HG03103 (cell line): ENCODE results near the gene ANKRD16.
A peak's percentile ranks its signal among the peaks of the same experiment; 100 is the strongest.
"Not testable (repeated sequence)": the region's sequence is repeated elsewhere in the genome, so short reads cannot be mapped to it uniquely, and the experiment has no call there.

Source experiments
- ATAC-seq: cut with Tn5 transposase; IDR thresholded peaks from one replicate; pipeline ENCODE4 v1.9.1; 2021; ENCODE audit warnings: low read depth; ENCODE audit not compliant: unreplicated experiment

Gene ANKRD16

DNA sequence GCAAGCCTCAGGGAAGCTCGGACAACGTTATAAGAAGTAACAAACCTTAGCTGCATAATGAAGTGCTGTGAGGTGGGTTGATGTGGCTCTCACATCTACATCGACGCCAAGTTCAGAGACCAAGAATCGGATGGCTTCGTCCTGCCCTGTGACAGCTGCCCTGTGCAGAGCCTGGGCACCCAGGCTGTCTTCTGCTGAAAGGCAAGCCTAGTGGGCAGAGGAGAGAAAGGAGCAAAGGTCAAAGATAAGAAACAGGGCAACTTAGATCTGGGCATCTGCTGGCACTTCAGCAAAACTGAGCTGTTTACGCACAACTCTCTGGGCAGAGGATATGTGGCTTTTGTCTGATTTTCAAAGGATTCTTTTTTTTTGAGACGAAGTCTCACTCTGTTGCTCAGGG is 6.7 kb downstream of the ANKRD16 start:
- no peak for ATAC-seq

- not testable (repeated sequence) for ATAC-seq
Measured at GRCh38 chr10:5877041-5877440, 12.7 kb downstream of the ANKRD16 start.

- no peak for ATAC-seq
Measured at GRCh38 chr10:5876181-5876768, 13.4 kb downstream of the ANKRD16 start.

- ATAC-seq, result peak; percentile 71
Measured at GRCh38 chr10:5873515-5873995, 16.1 kb downstream of the ANKRD16 start.

DNA sequence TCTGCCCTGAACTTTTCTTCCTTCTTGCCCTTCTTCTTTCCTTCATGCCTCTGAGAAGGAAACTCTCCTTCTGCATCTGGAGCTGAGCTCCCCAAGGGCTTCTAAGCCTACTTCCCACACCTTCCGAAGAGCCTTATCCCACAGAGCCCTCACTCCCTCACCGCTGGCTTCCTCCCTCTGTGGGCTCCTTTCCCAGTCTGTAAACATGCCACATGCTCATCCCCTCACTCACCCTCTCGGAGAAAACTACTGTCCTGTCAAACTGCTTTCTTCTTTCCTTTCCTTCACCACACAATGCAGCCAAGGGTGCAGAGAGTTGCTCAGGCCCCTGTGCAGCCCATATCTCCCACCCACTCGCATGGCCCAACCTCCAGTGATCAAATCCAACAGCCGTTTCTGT is 18.1 kb downstream of the ANKRD16 start:
- no peak for ATAC-seq

DNA sequence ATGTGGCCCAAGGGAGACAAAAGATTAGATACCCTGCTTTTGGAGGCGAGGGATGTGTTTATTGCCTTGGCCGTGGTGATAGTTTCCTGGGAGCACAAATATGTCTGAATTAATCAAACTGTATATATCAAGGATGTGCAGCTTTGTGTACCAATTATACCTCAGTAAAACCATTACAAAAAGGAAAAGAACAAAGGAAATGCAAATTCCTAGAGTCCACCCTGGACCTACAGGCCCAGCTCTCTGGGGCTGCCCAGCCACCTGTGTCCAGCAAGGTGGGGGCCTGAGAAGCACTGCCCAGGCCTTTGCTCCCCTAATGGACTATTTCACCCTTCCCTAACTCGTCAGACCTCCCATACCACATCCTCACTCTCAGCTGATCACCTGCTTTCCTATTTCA is 20.5 kb downstream of the ANKRD16 start:
- no peak for ATAC-seq

DNA sequence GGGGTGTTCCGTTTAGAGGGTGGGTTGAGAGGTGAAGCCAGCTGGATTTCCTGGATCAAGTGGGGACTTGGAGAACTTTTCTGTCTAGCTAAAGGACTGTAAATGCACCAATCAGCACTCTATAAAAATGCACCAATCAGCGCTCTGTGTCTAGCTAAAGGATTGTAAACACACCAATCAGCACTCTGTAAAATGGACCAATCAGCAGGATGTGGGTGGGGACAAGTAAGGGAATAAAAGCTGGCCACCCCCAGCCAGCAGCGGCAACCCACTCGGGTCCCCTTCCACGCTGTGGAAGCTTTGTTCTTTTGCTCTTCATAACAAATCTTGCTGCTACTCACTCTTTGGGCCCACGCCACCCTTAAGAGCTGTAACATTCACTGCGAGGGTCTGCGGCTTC is 21.3 kb downstream of the ANKRD16 start:
- ATAC-seq, result not testable (repeated sequence)

DNA sequence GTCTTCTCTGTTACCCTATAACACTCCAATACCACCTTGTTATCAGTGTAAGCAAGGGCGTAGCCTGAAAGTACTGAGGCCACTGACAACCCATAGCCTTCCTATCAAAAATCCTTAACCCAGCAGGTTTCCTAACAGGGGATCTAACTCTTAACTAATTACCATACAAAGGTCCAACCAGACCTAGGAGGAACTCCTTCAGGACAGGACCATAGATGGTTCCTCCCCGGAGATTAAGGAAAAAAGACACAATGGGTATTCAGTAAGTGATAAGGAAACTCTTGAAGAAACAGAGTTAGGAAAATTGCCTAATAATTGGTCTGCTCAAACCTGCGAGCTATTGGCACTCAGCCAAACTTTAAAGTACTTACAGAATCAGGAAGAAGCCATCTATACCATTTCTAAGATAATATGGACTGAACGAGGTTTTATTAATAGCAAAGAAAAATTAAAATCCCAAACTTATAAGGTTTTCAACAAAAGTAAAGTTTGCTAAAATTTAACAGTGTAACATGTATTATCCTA is 22.5 kb downstream of the ANKRD16 start:
- not testable (repeated sequence) for ATAC-seq

DNA sequence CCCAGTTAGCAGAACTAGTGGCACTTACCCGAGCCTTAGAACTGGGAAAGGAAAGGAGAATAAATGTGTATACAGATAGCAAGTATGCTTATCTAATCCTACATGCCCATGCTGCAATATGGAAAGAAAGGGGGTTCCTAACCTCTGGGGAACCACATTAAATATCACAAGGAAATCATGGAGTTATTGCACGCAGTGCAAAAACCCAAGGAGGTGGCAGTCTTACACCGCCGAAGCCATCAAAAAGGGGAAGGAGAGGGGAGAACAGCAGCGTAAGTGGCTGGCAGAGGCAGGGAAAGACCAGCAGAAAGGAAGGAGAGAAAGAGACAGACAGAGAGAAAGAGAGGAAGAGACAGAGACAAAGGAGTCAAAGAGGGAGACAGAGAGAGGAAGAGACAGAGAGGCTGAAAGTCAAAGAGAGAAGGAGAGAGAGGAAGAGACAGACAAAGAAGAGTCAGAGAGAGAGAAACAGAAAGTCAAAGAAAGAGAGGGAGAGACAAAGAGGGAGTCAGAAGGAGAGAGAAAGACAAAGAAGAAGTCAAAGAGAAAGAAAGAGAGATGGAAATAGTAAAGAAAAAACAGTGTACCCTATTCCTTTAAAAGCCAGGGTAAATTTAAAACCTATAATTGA is 23.1 kb downstream of the ANKRD16 start:
- ATAC-seq, result not testable (repeated sequence)

DNA sequence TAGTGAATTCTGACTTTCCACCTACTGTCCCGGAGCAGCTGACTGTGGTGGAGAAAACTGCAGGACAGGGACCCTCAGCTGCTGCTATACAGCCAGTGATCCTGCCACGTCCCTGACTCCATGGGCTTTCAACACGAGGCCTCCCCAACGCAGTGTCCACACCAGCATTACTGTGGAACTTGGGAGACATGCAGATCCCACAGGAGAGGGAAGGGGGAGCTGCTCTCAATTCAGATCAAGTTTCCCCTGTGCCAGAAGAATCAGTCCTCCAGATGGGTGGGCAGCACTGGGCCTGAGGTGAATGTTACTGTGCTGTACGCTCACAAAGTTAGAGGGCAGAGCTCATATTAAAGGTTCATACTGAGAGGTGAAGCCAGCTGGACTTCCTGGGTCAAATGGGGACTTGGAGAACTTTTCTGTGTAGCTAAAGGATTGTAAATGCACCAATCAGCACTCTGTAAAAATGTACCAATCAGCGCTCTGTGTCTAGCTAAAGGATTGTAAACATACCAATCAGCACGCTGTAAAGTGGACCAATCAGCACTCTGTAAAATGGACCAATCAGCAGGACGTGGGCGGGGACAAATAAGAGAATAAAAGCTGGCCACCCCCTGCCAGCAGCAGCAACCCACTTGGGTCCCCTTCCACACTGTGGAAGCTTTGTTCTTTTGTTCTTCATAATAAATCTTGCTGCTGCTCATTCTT is 26.6 kb downstream of the ANKRD16 start:
- ATAC-seq, result not testable (repeated sequence)

GRCh38 chr10:5862360-5862961 is 27.2 kb downstream of the ANKRD16 start:
- peak; percentile 96 for ATAC-seq

- no peak for ATAC-seq
Measured at GRCh38 chr10:5860066-5860465, 29.6 kb downstream of the ANKRD16 start.

- no peak for ATAC-seq
Measured at GRCh38 chr10:5858811-5859210, 30.9 kb downstream of the ANKRD16 start.

DNA sequence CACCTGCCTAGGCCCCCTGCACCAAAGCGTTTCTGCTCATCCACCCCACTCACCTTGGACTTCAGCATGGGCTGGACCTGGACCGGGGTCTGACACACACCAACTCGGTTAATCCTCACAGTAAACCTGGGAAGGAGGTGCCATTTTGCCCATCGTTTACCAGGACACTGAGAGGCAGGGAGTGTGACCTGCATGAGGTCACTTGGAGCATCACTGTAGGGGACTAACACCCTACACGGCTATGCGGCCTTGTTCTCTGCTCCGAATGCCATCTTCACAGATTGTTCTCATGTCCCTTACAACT is 33.0 kb downstream of the ANKRD16 start:
- ATAC-seq, result no peak

DNA sequence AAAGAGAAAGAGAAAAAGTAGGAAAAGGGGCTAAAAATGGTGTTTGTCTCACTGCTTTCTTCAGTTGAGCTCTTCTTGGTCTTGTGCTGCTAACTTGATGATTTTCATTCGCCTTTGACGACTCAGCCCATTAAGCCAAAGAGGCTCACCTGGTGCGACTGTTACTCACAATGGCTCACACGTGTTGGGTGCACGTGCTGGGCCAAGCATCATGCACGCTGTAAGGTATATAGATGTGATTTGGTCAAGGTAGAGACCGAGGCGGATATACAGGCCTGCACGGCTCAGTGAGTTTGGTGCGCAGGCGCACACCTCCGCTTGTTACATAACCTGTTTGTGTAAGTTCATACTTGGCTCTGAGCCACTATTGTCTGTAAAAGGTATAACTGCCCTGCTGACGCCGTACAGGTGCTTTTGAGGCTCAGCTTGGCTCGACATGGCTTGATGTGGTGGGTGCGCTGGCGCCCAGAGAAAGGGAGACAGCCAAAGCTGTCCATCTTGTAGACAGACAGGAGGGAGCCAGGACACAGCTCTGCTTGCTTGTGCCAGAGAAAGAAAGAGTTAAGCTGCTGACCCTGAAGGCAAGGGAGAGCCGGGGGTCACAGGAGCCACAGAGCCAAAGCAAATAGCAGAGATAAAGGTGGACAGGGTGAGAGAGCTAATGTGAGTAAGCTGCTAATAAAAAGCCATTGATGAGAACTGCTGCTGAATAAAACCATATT is 33.6 kb downstream of the ANKRD16 start:
- no peak for ATAC-seq

GRCh38 chr10:5854131-5854475 is 35.6 kb downstream of the ANKRD16 start:
- no peak for ATAC-seq

- not testable (repeated sequence) for ATAC-seq
Measured at GRCh38 chr10:5846667-5847066, 43.0 kb downstream of the ANKRD16 start.

DNA sequence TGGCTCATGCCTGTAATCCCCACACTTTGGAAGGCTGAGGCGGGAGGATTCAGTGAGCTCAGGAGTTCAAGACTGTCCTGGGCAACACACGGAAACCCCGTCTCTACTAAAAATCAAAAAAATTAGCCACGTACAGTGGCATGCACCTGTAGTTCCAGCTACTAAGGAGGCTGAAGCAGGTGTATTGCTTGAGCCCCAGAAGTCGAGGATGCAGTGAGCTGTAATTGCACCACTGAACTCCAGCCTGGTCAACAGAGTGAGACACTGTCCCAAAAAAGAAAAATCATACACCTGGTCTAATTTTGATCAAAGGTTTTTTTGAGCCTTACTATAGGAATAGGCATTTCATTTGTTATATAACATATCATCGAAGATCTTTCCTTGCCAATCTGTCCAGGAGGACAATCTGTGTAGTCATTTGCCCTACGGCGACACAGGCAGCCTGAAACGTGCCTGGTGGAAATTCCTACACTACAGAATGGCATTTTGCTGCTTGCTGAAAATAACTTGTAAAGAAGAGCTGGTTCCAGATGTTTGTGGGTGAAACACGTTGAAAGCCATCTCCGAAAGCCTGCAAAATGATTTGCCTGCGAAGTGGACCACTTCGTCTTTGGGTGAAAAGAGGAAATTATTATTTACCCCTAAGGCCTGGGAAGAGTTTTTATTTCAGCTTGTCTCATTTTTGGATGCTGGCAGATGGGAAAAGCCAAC is 45.2 kb downstream of the ANKRD16 start:
- ATAC-seq, result no peak

DNA sequence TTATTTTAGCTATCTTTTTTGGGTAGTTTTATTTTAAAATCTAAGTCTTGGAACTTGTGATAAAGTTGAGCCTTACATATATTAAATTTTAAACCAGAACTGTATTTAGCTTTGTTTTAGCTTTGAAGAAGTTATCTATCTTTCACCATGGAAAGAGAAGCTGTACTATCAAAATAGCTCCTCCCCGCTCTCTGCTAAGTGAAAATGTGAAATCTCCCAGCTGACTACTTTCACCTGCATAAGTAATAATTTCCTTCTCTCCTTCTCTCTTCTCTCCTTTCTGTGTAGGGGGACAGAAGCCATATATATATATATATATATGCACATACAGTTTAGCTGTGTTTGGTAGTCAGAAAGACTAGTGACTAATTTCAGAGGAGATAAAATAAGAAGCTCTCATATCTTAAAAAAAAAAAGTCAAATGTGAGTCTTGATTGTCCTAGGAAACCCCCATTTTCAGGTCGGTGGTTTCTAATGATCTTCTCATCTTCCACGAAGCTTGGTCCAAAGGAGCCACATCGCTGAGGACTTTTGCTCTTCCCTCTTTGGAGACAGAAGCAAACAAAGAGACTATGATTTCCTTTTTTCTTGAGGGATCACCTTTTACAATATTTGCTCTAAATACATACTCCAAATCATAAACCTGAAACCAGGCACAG is 45.9 kb downstream of the ANKRD16 start:
- ATAC-seq, result no peak

GRCh38 chr10:5841965-5842364 is 47.7 kb downstream of the ANKRD16 start:
- ATAC-seq, result no peak
